Measurements from ENCODE around the gene HOMER3. TPM values are rescaled to one million over a fixed set of nuclear protein-coding genes. Genes with fewer than 3 reads are reported as not detected.

Gene HOMER3
- total and polyA plus RNA-seq, 2 of the 13 experiments (the other 11 are each of a cell fraction or from before 2014, with no cell fraction given), result 21.3 to 27.3 TPM

DNA sequence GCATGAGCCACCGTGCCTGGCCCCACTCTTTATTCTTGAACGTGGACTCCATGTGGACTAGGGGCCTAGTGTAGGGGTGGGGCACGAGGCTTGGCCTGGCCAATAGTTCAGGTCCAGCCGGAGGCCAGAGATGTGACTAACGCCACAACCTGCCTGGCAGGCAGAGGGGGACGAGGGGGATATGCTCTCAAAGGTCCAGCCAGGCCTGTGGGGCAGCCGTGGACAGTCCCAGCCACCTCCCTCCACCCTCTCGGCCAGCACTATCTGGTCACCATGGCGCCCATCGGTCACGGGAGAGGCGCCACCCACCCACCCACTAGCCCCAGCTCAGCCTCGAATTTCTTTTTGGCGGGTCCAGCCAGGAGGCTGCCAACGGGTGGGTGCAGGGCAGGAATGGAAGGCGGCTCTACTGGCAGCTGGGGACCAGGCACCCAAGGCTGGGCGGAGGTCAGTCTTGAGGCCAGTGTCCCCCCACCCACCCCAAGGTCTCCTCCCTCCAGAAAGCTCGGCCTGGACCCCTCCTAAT is 42.9 kb downstream of the HOMER3 start (continued):
- TF ChIP-seq SAP130 (CRISPR knock-in tag; IDR thresholded peaks at IDR 0.05; ENCODE audit: low read depth), result peak; percentile 37; the same call in 1 of the 2 replicates
- TF ChIP-seq ZNF17 (CRISPR knock-in tag; IDR thresholded peaks at IDR 0.05), result no peak
- TF ChIP-seq ZNF431 (CRISPR knock-in tag; IDR thresholded peaks at IDR 0.05; ENCODE audit: borderline replicate concordance, low read depth), result no peak
- TF ChIP-seq ZNF781 (CRISPR knock-in tag; IDR thresholded peaks at IDR 0.05; ENCODE audit: borderline replicate concordance, not compliant biosample characterization), result no peak
- TF ChIP-seq, protein P1, sequence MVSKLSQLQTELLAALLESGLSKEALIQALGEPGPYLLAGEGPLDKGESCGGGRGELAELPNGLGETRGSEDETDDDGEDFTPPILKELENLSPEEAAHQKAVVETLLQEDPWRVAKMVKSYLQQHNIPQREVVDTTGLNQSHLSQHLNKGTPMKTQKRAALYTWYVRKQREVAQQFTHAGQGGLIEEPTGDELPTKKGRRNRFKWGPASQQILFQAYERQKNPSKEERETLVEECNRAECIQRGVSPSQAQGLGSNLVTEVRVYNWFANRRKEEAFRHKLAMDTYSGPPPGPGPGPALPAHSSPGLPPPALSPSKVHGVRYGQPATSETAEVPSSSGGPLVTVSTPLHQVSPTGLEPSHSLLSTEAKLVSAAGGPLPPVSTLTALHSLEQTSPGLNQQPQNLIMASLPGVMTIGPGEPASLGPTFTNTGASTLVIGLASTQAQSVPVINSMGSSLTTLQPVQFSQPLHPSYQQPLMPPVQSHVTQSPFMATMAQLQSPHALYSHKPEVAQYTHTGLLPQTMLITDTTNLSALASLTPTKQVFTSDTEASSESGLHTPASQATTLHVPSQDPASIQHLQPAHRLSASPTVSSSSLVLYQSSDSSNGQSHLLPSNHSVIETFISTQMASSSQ (IDR thresholded peaks at IDR 0.05; ENCODE audit: low read depth), result no peak
- TF ChIP-seq, protein P1 (CRISPR knock-in tag; IDR thresholded peaks at IDR 0.05; ENCODE audit: borderline replicate concordance), result no peak
- no peak for TF ChIP-seq U2AF1 (optimal IDR thresholded peaks at IDR 0.05; ENCODE audit: low read depth, low read length)
- peak; percentile 12 for TF ChIP-seq TEAD3 (CRISPR knock-in tag; optimal IDR thresholded peaks at IDR 0.05; ENCODE audit: borderline replicate concordance)
- no peak for TF ChIP-seq ZSCAN9 (CRISPR knock-in tag; IDR thresholded peaks at IDR 0.05; ENCODE audit: borderline replicate concordance)
- TF ChIP-seq SKI (IDR thresholded peaks at IDR 0.05; ENCODE audit: partially characterized antibody), result no peak
- TF ChIP-seq, protein P2, sequence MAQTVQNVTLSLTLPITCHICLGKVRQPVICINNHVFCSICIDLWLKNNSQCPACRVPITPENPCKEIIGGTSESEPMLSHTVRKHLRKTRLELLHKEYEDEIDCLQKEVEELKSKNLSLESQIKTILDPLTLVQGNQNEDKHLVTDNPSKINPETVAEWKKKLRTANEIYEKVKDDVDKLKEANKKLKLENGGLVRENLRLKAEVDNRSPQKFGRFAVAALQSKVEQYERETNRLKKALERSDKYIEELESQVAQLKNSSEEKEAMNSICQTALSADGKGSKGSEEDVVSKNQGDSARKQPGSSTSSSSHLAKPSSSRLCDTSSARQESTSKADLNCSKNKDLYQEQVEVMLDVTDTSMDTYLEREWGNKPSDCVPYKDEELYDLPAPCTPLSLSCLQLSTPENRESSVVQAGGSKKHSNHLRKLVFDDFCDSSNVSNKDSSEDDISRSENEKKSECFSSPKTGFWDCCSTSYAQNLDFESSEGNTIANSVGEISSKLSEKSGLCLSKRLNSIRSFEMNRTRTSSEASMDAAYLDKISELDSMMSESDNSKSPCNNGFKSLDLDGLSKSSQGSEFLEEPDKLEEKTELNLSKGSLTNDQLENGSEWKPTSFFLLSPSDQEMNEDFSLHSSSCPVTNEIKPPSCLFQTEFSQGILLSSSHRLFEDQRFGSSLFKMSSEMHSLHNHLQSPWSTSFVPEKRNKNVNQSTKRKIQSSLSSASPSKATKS (CRISPR knock-in tag; IDR thresholded peaks at IDR 0.05), result no peak
- TF ChIP-seq SIN3B (IDR thresholded peaks at IDR 0.05; ENCODE audit: low read length), result no peak
- no peak for TF ChIP-seq ZFP36L1 (CRISPR knock-in tag; IDR thresholded peaks at IDR 0.05)
- no peak for TF ChIP-seq ZNF333 (CRISPR knock-in tag; IDR thresholded peaks at IDR 0.05; ENCODE audit: borderline replicate concordance)
- TF ChIP-seq, protein P3, sequence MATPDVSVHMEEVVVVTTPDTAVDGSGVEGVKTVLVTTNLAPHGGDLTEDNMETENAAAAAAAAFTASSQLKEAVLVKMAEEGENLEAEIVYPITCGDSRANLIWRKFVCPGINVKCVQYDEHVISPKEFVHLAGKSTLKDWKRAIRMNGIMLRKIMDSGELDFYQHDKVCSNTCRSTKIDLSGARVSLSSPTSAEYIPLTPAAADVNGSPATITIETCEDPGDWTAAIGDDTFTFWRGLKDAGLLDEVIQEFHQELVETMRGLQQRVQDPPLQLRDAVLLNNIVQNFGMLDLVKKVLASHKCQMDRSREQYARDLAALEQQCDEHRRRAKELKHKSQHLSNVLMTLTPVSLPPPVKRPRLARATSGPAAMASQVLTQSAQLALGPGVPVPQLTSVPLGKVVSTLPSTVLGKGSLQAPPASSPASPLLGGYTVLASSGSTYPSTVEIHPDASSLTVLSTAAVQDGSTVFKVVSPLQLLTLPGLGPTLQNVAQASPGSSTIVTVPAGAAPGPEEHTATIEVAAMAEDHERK (CRISPR knock-in tag; IDR thresholded peaks at IDR 0.05; ENCODE audit: low read depth), result no peak
- TF ChIP-seq, protein P4, sequence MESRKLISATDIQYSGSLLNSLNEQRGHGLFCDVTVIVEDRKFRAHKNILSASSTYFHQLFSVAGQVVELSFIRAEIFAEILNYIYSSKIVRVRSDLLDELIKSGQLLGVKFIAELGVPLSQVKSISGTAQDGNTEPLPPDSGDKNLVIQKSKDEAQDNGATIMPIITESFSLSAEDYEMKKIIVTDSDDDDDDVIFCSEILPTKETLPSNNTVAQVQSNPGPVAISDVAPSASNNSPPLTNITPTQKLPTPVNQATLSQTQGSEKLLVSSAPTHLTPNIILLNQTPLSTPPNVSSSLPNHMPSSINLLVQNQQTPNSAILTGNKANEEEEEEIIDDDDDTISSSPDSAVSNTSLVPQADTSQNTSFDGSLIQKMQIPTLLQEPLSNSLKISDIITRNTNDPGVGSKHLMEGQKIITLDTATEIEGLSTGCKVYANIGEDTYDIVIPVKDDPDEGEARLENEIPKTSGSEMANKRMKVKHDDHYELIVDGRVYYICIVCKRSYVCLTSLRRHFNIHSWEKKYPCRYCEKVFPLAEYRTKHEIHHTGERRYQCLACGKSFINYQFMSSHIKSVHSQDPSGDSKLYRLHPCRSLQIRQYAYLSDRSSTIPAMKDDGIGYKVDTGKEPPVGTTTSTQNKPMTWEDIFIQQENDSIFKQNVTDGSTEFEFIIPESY (CRISPR knock-in tag; IDR thresholded peaks at IDR 0.05), result peak; percentile 73; the same call in 1 of the 2 replicates
- no peak for TF ChIP-seq RCOR2 (CRISPR knock-in tag; IDR thresholded peaks at IDR 0.05)
- TF ChIP-seq KDM5A (IDR thresholded peaks at IDR 0.05; ENCODE audit: borderline replicate concordance, low read length), result no peak
